Body of pancreas (tissue), 4 donors: ENCODE data around the gene TPST1.

ENCODE experiments used
- POLR2A ChIP-seq, 3 donors: fragments of 450-650 bp; IDR thresholded peaks; one replicate each; pipeline ENCODE4 v1.6.1; 2016; ENCODE audit warnings: antibody characterized with exemption in 3 of 3, mild to moderate bottlenecking in 2 of 3
- TF ChIP-seq, protein P1 (sequence below), 7 experiments: fragments of 450-650 bp in 4 of 7; fragments of 200-600 bp in 3 of 7; sonication (generic) in 3 of 7; IDR thresholded peaks; one replicate each; pipeline ENCODE4 v1.5.1; 2016 to 2019; ENCODE audit warnings: antibody characterized with exemption in 7 of 7

DNA sequence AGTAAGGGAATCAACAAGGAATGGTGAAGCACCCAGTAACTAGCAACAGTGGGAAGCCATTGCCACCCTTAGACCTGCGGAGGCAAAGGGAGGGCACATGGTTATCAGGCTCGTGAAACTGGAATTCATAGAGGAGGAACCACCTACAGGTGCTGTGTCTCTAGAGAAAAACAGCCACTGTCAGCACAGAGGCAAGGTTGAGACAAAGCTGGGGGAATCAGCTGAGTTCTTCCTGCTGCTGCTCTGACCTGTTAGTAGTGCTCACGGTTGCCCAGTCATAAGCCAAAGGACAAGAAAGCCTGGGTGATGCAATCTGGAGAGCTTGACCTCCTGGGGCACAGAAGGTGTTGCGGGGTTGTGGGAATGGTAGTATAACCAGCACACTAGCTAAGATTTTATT, 110.1 kb downstream of the TPST1 start:
- TF ChIP-seq, protein P1, sequence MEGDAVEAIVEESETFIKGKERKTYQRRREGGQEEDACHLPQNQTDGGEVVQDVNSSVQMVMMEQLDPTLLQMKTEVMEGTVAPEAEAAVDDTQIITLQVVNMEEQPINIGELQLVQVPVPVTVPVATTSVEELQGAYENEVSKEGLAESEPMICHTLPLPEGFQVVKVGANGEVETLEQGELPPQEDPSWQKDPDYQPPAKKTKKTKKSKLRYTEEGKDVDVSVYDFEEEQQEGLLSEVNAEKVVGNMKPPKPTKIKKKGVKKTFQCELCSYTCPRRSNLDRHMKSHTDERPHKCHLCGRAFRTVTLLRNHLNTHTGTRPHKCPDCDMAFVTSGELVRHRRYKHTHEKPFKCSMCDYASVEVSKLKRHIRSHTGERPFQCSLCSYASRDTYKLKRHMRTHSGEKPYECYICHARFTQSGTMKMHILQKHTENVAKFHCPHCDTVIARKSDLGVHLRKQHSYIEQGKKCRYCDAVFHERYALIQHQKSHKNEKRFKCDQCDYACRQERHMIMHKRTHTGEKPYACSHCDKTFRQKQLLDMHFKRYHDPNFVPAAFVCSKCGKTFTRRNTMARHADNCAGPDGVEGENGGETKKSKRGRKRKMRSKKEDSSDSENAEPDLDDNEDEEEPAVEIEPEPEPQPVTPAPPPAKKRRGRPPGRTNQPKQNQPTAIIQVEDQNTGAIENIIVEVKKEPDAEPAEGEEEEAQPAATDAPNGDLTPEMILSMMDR (IDR thresholded peaks at IDR 0.05): no peak
- TF ChIP-seq POLR2A (IDR thresholded peaks at IDR 0.05): no peak
